Measurements from ENCODE around the gene ZC3H12A.

The ZC3H12A gene

DNA sequence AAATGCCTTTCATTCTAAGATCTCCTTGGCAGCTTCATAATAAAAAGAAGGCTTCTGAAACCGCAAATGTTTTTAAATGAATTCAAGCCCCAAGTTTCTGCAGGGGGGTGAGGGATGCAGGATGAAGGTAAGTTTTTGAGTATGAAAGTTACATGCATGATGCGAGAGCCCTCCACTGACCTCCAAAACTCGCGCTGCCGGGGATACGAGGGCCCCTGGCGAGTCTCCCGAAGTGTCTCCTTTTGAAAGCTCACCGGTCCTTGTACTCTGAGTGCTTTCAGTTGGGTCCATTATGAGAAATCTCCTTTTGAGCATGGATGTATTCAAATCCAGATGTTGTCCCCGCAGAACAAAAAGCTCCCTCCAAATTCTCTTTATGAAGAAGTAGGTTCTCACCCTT, 18.9 kb upstream of the ZC3H12A start:
- no peak for DNase-seq (ENCODE audit: low spot score)

DNA sequence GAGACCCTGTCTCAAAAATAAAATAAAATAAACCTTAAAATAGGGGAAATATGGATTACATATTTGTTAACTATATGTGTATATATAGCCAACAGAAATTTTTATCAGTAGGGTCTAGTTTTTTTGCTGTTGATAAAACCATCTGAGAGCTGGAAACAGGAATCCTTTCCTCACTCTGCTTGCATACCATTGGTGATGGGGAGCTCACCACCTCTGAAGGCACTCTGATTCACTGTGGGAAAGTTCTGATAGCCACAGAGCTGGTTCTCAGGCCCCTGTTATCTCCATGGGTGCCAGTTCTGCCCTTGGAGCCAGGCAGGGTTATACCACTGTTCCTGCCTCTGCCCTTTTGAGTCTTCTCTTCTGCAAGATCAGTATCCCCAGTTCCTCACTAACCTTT, 17.8 kb upstream of the ZC3H12A start:
- no peak for DNase-seq (ENCODE audit: low spot score)

DNA sequence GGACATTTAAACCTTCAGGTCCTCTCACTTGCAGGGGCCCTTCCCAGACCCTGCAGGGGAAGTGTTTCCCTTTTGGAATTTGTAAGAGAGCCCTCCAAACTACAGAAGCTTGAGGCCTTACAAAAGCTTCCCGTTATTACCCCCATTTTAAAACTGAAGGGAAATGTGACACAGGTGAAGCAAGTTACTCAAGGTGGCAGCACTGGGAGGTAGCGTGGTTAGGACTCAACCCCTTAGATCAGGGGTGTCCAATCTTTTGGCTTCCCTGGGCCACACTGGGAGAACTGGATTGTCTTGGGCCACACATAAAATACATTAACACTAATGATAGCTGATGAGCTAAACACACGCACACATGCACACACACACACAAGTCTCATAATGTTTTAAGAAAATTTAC, 15.8 kb upstream of the ZC3H12A start:
- DNase-seq (ENCODE audit: low spot score): no peak

DNA sequence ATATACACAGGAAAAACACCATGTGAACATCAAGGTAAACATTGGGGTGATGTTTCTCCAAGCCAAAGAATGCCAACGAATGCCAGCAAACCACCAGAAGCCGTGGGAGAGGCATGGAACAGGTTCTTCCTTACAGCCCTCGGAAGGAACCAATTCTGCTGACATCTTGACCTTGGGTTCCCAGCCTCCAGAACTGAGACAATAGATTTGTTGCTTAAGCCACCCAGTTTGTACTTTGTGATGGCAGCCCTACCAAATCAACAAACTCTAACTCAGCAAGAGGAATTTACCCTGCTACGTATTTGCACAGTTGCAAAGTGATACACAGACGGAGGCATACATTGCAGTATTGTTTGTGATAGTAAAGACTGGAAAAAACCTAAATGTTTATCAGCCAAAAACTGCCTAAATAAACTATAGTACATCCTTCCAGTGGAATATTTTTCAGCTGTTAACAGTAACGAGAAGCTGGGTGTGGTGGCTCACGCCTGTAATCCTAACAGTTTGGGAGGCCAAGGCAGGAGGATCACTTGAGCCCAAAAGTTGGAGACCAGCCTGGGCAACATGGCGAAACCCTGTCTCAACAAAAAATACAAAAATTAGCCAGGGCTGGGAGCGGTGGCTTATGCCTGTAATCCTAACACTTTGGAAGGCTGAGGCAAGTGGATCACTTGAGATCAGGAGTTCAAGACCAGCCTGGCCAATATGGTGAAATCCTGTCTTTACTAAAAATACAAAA, 12.5 kb upstream of the ZC3H12A start:
- no peak for DNase-seq (ENCODE audit: low spot score)

DNA sequence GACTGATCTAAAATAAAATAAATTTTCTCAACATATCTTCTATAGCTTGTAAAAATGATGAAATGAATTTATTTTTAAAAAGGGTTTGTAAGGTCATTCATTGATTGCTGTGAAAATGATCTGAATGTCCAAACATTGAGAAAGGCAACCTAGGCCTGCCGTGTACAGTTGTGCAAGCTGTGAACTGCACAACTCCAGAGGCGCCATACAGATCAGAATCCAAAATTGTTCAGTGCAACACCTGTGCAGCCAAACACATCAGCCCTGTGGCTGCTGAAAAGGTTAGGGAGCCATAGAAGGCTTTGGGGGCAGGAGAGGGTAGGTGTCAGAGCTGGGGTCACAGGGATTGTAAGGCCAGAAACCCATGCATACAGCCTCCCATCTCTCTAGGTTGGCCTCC, 9.9 kb upstream of the ZC3H12A start:
- no peak for DNase-seq (ENCODE audit: low spot score)

DNA sequence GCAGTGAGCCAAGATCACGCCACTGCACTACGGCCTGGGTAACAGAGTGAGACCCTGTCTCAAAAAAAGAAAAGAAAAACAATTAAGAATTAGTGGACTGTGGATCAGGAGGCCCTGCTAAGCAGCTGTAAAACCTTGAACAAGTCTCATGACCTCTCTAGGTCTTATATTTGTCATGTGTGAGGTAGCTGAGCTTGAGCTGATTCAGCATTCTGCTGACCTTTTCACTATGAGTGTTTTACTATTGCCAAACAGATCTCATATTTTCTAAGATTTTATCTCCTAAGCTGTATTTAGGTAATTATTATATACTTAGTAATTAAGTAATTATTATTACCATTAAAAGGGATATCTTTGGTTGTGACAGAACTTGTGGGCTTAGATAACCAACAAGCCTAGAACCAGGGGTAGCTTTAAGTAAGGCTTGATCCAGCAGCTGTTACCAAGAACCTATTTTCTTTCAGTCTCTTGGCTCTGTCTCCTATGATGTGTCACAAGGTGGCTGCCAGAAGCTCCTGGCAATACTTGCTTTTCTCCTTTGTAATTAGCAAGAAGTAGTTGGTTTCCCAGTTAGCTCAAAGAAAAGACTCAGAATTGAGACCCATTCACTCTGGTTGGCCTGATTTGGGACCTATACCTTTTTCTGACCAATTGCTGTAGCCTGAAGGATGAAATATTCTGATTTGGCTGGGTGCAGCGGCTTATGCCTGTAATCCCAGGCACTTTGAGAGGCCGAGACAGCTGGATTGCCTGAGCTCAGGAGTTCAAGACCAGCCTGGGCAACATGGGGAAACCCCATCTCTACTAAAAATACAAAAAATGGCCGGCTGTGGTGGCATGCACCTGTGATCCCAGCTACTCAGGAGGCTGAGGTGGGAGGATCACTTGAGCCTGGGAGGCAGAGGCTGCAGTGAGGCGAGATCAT, 8.5 kb upstream of the ZC3H12A start:
- no peak for DNase-seq (ENCODE audit: low spot score)

DNA sequence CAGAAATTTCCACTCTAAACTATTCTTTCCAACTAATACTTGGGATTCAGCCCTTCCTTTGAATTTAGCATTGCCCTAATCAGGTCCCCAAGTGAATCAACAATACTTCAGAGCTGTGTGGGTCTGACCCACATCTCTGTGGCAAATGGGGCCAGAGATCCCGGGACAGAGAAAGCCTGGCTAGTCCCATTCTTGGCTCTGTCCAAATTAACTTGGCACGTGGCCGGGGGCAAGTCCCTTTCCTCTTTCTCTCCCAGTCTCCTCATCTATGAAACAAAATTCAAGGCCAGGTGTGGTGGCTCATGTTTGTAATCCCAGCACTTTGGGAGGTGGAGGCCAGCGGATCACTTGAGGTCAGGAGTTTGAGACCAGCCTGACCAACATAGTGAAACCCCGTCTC, 6.3 kb upstream of the ZC3H12A start:
- no peak for DNase-seq (ENCODE audit: low spot score)

DNA sequence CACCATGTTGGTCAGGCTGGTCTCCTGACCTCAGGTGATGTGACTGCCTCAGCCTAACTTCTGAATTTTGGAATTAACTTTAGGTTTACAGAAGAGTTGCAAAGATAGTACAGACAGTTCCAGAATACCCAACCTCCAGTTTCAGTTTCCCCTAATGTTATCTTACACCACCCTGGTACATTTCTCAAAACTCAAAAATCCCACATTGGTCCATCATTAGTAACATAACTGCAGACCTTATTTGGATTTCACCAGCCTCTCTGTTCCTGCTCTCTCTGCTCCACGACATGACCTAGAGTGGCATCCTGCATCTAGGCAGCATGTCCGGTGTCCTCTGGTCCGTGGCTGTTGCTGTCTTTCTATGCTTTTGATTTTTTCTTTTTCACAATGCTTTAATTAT, 5.0 kb upstream of the ZC3H12A start:
- no peak for DNase-seq (ENCODE audit: low spot score)

DNA sequence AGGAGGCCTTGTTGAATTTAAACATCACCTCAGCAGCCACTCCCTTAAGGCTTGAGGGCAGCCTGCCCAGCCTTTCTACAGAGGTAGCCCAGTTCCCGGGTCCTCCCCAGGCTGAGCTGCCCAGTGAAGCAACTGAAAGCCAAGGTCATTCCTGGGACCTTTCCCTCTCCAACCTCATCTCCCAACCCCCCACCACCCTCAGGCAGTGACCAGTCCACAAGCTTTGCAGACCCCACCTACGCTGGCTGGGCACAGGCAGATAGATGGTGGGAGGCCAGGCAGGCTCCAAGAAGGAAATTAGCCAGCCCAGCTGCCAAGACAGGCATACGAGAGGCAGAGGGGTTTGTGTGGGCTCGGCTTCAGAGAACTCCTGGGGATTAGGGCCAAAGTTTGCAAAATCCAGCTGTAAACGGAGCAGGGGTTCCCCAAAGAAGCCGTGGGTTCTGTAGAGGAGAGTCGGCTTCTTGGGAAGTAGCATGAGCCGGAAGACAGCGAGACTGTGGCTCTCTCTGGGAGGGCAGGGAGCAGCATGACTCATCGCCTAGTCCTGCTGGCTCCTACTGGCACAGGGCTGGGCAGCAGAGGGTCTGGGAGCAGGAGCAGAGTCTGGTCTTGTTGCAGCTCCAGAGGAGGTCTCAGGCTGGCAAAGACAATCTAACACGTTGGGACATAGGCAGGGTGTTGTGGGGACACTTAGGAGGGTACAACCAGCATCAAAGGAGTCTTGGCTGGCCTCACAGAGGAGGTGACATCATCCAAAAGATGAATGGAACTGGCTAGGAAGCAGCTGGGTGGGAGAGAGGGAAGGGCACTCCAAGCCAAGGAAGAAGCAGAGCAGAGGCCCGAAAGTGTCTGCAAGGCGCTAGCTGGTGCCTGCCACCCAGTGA, 2.8 kb upstream of the ZC3H12A start:
- DNase-seq (ENCODE audit: low spot score): peak; percentile 53

DNA sequence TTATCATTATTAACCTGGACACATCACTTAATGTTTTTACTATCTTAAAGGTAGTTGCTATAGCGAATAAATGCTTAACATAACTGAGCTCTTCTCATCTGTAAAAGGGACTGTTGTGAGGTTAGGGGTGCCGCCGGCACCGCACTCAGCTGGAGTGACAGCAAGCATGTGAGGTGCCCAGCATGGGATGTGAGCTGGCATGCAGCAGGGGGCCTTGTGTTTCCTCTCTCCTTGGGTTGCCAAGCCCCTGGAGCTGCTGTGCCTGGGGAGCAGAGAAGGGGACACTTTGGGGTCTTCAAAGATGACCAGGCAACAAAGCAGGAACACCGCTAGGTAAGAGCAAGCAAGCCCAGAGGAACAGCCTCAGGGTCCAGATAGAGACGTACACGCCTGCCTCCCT, 2.1 kb upstream of the ZC3H12A start:
- no peak for DNase-seq (ENCODE audit: low spot score)

DNA sequence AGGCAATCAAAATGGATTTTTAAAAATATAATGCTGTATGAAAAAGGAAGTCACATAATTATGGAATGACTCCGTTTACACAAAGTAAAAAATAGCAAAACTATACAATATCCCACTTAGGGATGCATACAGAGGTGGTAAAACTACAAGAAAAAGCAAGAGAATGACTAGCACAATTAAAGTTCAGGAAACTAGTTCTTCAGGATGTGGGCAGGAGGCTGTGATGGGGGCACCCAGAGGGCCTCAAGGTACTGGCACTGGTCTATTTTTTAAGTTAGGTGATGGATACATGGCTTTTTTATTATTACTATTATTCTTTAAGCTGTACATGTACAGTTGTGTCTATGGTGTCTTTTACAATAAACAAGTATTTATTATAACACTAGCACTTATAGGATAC, 1.4 kb upstream of the ZC3H12A start:
- DNase-seq (ENCODE audit: low spot score): no peak

DNA sequence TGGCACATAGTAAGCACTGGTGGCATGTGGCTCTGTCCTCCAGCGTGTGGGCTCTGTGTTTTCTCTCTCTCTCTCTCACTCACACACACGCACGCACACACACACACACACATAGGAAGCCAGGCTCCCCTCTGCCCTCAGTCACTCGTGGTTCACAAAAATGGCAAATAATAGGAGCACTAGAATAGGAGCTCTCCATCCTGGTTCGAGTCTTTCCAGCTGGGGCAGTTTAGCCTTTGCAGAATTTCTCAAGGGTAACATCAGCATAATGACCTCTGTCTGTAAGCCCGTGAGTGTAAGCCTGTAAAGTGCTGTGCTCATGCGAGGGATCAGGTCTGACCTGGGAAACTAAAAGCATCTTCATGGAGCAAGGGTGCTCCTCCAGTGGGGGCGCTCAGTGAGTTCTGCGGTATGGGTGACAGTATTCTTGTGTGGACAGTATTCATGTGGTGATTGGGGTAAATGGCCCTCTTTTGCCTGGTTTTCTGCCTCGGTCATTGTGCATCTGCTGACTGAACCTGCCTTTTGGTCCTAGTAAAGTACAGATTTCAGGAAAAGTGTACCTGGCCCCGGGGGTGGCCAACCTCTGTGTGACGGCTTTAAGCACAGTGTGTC, 842 bp upstream of the ZC3H12A start:
- no peak for DNase-seq (ENCODE audit: low spot score)

DNA sequence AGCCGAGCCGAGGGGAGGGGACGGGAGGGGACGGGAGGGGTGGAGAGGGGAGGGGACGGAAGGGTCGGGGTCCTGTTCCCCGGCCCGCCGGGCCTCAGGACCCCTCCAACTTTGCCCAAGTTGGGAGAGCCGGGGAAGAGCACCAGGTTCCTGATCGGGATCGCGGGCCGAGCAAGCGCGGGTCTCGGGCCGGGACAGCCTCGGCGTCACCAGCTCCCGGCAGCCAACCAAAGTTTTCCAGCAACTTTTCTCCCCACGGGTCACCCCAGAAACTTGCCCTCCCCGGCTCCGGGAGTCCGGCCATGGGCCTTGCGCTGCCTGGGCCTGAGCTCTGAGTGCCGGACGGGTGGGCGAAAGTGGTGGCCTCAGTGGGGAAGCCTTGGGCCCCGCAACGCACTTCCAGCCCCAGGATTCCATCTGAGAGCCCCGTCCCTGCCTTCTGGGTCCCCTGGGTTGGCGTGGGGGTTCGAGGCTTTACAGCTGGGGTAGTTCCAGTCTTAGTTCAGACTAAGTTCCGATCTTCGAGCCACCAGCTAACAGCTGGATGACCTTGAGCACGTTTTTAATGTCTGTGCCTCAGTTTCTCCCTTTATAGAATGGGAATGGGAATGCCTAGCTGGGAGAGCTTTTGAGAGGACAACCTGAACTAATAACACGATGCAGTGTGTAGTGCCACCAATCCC, 458 bp downstream of the ZC3H12A start:
- DNase-seq (ENCODE audit: low spot score): no peak

DNA sequence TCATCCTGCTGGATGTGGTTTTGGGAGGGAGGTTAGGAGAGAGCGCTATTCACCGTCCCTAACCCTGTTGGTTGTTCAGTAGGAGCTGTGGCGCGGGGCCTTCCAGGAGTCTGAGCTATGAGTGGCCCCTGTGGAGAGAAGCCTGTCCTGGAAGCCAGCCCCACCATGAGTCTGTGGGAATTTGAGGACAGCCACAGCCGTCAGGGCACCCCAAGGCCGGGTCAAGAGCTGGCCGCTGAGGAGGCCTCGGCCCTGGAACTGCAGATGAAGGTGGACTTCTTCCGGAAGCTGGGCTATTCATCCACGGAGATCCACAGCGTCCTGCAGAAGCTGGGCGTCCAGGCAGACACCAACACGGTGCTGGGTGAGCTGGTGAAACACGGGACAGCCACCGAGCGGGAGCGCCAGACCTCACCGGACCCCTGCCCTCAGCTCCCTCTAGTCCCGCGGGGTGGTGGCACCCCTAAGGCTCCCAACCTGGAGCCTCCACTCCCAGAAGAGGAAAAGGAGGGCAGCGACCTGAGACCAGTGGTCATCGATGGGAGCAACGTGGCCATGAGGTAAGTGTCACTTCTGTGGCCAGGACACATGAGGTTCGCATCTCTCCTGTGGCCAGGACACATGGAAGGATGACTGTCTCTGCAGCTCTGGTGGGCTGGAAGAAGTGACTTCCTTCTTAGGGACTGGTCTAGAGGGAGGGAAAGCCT, 1.2 kb downstream of the ZC3H12A start:
- DNase-seq (ENCODE audit: low spot score): no peak

DNA sequence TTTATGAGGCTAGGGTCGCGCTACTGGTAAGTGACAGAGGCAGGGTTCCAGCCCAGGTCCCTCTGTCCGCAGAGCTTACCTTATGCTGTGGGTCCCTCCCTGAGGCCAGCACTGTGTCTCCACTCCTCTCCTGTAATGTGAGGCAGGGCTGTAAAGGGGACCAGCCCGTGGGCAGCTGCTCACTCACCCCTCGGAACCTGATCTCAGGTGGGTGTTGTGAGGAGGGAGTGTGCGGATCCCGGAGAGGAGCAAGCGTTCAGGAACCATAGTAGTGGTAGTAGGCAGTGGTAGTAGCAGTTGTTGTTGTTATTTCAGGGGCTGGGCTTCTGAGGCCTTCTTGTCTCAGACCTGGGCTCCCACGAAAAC, 1.7 kb downstream of the ZC3H12A start:
- no peak for DNase-seq (ENCODE audit: low spot score)

DNA sequence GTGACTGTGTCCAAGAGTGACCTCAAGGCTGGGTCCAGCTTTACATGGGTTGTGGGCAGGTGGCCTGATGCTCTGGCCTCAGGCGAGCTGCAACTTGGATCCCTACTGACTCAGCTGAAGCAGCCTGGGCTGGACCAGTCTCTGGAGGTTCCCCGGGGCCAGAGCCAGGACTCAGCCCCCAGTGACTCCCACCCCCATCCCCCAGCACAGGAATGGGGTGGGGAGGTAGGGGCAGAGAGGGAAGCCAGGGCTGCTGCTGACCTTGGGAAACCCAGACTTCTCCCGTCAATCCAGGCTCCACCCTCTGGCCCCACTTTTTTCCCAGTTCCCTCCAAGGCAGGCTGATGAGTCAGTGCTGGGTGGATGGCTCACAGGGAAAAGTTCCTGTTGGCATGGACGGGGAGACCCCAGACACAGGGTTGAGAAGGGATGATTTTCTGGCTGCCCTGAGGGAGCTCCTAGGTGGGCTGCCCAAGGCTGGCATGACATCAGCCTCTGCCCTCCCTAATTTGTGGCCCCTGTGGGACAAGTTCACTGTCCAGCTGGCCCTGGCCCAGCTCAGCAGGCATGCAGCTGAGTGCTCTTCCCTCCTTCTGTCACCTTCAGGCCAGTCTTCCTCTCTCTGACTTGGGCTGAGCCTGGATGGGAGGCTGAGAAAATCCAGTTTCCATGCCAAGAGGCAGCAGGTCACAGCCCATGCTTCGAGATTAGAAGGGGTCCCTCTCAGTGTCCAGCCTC, 2.2 kb downstream of the ZC3H12A start:
- peak; percentile 73 for DNase-seq (ENCODE audit: low spot score)

DNA sequence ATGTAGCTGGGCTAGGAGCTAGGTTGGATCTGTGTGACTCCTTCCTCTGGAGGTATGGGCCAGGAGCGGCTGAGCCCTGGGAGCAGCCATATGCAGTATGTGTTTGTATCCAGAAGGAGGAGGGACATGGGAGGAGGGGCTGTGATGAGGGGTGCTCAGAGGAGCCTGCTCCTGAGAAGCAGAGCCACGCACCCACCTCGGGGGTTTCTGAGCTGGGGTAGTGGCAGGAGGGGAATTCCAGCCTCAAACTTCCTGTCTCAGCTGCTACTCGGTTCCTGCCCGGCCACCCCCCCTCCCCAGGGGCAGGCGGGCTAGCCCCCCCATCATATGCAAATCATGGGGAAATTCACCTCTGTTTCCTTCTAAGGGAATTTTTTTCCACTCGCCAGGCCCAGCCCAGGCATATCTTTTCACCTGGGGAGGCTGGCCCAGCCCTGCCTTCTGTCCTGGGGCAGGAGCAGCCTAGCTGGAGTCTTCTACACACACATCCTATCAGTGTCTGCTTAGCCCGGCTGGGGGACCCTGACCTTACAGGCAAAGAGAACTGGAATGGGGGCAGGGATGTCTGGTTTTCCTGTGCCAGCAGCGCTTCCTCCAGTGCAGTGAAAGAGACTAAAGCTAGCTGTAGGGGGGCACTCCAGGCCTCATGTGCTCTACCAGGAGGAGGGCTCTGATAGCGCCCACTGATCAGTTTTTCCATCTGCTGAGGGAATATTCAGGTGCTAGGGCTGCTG, 3.0 kb downstream of the ZC3H12A start:
- peak; percentile 72 for DNase-seq (ENCODE audit: low spot score)

DNA sequence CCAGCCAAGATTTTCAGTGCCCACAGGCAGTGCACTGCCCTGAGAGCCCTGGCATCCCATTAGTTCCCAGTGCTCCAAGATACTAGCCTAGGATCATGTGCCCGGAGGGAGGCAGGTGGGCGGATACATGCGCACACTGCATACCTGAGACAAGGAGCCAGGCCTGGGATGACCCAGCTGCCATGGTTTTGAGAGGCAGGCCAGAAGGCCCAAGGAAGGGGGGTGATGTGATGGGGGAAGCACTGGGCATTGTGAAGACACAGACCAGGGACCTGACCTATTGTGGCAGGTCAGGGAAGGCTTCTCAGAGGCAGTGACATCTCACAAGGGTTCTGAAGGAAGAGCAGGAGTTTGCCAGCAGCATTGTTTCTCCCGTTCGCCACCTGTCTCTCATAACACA, 3.6 kb downstream of the ZC3H12A start:
- DNase-seq (ENCODE audit: low spot score): peak; percentile 35

DNA sequence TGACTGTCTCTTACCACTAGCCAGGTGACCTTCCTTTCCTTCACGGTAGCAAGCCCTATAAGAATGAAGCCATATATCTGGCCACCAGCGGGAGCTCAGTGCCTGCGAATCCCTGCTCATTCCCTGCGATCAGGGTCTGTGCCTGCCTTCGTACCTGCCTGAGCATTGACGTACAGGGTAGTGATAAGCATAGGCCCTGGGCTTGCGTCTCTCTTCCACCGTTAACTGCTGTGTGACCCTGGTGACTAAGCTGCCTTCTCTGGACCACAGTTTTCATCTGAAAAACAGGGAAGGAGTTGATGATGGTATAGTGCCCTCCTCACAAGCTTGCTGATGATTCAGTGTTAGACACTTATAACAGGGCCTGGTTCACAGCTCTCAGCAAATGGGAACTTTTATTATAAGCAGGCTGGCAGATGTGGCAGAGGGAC, 4.1 kb downstream of the ZC3H12A start:
- DNase-seq (ENCODE audit: low spot score): no peak

Data from cerebellar cortex (tissue), 1 donor.